Stimulated activated CD4-positive, alpha-beta T cell treated with anti-CD3 and anti-CD28 coated beads, Interleukin-4, amount 100 ng/mL, for 24 hours (primary cell): ENCODE results near the gene PDE4A.
"Not testable (repeated sequence)": the region's sequence is repeated elsewhere in the genome, so short reads cannot be mapped to it uniquely, and the experiment has no call there.

ENCODE experiments used
- DNase-seq: peaks from one replicate; pipeline ENCODE4 v3.0.0-alpha.2; 2020

Gene PDE4A

DNA sequence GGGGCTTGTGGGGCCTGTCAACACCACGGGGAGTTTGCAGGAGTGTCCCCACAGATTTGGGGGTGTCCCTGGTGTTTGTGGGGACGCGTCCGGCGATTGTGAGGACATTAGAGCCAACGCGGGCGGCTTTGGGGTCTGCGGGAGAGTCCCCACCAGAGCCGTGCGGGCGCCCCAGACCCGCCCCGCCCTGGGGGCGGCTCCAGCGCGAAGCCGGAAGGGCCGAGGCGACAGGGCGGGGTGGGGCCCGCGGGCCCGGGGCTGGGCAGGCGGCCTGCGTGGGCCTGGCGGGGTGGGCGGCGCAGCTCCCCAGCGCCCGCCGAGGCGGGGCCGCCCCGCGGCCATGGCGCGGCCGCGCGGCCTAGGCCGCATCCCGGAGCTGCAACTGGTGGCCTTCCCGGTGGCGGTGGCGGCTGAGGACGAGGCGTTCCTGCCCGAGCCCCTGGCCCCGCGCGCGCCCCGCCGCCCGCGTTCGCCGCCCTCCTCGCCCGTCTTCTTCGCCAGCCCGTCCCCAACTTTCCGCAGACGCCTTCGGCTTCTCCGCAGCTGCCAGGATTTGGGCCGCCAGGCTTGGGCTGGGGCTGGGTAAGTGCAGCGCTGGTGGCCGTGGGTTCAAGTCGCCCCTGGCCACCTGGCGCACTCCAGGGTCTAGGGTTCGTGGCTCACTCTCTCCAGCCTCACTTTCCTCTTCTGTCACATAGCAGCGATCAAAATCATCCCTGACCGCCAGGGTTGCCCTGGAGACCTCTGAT, 10.3 kb downstream of the PDE4A start:
- no peak for DNase-seq

DNA sequence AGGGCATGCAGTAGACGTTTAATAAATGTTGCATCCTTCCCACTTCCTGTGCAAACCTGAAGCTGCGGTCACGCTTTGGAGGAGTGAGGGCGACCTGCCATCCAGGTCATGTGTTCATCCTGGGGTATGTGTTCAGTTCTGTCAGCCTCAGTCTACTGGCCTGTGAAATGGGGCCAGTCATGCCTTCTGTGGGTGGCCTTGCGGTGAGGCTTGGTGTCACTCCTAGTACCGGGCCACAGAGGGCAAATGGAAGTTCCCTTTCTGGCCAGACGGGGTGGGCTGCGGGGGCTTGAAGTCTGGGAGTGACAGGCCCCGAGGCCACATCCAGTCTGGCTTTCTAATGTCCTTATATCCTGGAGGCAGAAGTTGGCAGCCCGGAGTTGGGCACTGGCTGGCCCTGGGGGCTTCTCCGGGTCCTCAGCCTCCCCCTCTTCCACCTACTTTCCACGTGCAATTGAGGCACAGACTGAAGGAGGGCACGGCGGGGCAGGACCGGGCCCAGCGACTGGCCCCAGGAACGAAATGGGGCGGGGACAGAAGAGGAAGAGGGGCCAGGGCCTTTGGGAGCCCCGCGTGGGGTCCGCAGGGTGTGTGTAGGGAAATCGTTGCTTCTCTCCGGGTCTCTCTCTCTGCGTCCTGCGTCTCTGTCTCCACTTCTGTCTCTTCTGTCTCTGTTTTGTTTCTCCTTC, 11.1 kb downstream of the PDE4A start:
- DNase-seq = peak; percentile 42

DNA sequence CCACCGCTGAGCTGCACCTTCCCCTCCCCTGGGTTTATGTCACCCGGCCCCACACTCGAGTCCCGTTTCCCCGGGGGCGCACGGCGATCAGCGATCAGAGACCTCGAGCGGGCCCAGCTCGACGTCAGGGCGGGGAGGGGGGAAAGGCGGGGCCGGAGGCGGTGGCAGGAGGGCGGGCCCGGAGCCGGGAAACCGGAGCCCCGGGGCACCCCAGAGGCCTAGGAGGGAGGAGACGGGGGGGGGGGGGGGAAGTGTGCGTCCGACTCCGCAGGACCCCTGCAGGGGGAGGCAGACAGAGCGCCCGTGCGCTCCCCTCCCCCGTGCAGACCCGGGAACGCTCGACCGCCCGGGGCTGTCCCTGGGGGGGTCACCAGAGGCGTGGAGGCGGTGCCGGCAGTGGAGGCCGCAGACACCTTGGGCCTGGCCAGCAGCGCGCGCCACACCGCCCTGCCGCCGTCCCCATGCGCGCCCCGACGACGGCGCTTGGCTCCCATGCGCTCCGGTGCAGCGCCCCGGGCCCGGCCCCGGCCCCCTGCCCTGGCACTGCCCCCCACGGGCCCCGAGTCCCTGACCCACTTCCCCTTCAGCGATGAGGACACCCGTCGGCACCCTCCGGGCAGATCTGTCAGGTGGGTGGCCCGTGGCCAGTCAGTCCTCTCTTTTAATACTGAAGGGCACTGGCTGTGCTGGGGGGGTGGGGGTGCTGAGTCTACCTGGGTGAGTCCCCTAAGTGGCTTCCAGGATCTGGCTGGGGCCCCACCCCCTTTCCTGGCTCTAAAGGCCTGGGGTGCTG, 11.8 kb downstream of the PDE4A start:
- DNase-seq = peak; percentile 57

DNA sequence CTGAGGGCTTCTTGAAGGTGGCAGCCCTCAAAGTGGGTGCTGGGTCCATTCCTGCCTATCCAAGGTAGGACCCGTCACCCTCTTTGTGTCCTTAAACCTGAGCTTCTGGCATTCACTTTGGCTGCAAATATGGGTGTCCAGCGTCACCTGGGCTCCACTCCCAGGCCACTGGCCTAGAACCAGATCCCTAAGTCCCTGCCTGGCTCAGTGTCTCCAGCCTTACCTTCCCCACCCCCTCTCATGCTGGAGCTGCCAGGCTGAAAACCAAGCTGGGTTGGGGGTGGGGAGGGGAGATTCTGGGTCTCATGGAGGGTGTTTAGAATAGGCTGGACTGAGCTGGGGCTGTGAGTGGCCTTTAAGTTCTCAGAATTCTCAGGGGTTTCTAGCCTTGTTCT, 12.4 kb downstream of the PDE4A start:
- DNase-seq = no peak

DNA sequence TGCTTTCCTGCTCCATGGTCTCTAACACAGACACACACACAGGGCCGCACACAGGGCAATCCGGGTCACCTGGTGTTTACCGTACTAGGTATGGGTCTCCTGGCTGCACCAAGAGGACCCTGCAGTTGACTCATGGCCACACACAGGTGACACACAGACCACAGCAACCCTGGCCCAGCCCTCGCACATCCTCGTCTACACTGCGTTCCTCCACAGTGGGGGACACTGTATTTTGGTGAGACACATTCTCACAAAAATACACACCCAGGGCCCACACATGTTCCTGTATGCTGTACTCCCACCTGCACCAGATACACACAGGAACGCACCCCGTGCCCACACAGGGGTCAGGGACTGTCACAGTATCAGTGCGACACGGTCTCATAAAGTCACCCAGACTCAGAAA, 12.8 kb downstream of the PDE4A start:
- DNase-seq = no peak

DNA sequence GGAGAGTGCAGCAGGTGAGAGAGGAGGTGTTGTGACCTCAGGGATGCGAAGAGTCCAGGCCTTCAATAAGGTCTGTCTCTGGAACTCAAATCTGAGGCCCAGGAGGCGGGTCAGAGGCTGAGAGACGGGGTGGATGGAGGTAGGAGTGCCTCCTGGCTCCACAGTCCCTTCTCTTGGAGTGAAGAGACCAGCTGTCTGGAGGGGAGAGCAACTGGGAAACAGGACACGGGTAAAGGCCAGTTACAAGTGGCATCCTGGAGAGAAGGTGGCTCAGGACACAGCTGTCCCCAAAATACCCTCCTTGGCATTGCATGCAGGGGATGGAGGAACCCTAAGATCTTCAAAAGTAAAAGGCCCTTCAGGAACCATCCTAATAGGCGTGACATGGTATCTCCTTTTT, 19.2 kb downstream of the PDE4A start:
- no peak for DNase-seq

DNA sequence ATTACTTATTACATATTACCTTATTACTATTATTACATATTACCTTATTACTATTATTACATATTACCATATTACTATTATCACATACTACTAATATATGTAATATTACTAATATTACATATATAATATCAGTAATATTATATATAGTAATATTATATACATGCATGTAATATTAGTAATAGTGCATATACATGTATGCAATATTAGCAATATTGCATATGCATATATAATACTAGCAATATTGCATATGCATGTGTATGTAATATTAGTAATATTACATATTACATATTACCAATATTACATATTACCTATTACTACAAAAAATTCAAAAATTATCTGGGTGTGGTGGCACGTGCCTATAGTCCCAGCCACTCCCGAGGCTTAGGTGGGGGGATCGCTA, 22.4 kb downstream of the PDE4A start:
- no peak for DNase-seq

DNA sequence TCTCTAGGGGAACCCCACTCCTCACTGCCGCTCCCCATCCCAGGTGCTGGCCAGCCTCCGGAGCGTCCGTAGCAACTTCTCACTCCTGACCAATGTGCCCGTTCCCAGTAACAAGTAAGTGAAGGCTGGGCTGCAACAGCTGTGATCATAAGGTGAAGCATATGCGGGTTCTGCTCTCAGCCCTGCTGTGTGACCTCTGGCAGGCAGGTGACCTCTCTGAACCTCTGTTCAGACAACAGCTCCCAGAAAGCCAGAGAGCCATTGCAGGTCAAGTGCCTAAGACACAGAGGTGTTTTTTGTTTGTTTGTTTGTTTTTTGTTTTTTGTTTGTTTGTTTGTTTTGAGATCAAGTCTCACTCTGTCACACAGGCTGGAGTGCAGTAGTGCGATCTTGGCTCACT, 28.7 kb downstream of the PDE4A start:
- no peak for DNase-seq

DNA sequence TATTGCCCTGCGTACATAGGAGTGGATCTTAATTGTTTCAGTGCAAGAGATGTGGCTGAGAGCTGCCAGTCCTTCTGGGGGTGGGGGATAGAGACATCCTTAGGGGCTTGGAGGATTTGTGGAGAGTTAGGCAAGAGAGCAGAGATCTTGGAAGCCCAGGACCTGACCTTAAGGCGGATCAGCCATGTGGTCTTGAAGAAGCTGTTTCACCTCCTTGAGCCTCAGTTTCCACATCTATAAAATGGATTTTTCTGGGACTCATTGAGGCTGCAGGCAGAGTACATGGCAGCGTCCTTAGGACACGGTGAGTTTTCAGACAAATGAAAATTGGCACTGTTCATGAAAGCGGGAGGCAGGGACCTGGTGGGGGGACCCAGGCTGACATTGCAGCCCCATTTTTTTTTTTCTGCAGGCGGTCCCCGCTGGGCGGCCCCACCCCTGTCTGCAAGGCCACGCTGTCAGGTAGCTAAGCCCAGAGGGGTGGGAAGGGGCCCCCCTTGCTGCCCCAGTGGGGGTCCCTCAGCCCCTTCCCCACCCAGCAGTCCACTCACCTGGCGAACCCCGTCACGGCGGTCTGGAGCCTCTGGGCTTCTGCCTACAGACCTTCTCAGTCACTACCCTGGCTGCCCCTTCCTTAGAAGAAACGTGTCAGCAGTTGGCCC, 30.0 kb downstream of the PDE4A start:
- DNase-seq = no peak

DNA sequence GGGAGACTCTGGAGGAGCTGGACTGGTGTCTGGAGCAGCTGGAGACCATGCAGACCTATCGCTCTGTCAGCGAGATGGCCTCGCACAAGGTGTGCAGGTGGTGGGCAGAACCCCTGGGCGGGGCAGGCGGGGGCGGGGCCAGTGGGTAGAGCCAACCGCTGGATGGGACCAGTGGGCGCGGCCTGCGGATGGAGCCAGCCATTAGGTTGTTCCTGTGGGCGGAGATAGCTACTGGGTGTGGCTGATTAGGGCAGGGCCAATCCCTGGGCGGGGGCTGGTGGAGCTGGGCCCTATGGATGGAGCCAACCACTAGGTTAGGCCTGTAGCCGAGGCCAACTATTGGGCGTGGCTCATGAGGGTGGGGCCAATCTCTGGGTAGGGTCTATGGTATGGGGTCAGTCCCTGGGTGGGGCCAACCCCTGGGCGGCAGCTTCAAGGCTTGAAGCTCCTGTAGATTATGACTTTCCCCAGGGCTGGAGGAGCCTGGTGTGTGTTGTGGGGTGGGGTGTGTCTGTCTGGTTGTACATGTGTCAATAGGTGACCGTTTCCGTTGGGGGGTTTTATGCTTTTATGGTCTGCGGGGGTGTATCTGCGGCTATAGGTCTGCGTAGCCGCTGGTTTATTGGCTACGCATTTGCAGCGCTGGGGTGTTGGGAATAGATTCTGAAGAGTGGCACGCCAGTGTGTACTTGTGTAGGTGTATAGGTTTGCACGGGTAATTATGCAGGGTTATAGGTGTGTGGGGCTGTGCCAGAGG, 30.7 kb downstream of the PDE4A start:
- no peak for DNase-seq

DNA sequence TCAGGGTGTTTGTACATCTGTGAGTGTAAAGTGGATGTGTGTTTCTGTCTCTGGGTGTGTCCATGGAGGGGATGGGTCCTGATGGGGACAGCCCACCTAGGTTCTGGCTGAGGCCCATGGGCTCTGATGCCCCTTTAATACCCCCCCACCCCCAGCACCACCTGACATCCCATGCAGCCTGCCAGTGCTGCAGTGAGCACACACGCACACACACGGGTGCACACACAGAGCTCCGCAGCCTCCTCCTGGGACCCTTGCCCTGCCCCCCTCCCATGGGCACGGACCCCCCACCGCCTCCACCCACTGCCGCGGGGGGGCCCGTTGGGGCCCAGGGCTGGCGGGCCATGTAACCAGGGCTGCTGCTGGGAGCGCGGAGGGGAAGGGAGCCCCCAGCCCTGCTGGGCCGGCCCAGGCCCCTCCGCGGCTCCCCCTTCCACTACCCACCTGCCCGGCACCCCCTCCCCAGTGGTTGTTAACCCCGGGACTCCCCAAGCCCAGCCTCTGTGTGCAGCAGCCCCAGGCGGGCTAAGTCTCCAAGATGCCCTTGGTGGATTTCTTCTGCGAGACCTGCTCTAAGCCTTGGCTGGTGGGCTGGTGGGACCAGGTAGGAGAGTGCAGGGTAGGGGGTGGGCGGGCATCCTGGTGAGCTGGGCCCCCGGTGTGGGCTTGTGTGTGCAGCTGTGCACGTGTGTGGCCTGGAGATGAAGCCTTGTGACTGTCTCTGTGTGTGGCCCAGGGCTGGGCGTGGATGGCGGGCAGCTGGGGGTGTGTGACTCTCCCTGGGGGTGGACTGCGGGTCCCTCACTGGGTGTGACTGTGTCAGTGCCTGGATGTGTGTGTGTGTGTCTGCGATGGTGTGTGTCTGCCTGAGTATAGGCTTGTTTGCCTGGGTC, 32.6 kb downstream of the PDE4A start:
- DNase-seq = no peak

DNA sequence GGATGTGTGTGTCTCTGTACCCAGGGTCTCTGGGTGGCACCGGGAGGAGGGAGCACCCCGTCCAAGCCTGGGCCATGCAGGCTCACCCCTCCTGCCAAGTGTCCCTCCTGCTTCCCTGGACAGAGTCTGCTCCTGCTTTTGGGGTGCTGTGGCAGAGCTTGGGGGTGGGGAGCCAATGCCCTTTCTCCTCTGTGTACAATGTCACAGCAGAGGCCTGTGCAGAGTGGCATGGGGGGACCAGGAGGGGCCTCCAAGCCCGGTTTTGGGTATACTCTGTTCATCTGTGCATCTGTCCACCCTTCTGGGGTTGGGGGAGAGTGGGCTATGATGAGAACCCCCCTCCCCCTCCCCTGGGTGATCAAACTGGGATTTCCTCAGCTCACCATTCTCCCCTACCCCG, 33.5 kb downstream of the PDE4A start:
- DNase-seq = no peak

DNA sequence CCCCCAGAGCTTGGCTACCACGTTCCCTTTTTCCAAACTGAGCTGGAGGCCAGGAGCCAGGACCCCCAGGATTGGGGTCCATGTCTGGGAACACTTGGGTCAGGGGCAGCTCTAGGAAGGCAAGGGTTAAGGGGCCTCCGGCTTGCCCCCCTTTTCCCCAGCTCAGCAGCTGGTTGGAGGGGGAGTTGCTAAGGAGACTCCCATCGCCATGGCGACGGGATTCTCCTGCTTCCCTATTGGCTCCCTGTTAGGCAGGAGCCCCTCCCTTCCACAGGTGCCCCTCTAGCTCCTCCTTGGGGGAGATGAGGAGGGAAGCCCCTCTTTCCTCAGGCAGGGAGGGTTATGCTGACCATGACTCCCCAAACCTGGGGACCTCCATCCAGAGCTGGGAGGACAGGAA, 33.9 kb downstream of the PDE4A start:
- DNase-seq = no peak

DNA sequence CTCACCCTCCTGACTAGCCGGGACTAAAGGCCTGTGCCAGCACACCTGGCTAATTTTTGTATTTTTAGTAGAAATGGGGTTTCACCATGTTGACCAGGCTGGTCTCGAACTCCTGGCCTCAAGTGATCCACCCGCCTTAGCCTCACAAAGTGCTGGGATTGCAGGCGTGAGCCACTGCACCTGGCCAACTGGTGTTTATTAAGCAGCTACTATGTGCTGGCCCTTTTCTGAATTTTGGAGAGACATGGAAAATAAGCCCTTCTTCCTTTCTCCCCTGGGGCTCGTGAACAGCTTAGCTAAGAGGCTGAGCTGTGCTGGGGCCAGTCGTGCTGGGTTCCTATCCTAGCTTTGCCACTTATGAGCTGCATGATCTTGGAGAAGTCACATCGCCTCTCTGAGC, 38.4 kb downstream of the PDE4A start:
- DNase-seq = not testable (repeated sequence)

DNA sequence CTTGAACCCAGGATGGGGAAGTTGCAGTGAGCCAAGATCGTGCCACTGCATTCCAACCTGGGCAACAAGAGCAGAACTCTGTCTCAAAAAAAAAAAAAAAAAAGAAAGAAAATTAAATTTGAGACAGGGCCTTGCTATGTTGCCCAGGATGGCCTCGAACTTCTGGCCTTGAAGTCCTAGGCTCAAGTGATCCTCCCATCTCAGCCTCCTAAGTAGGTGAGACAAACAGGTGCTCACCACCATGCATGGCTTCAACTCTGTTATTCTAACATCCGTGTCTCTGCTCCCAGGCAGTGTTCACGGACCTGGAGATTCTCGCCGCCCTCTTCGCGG, 40.3 kb downstream of the PDE4A start:
- no peak for DNase-seq

DNA sequence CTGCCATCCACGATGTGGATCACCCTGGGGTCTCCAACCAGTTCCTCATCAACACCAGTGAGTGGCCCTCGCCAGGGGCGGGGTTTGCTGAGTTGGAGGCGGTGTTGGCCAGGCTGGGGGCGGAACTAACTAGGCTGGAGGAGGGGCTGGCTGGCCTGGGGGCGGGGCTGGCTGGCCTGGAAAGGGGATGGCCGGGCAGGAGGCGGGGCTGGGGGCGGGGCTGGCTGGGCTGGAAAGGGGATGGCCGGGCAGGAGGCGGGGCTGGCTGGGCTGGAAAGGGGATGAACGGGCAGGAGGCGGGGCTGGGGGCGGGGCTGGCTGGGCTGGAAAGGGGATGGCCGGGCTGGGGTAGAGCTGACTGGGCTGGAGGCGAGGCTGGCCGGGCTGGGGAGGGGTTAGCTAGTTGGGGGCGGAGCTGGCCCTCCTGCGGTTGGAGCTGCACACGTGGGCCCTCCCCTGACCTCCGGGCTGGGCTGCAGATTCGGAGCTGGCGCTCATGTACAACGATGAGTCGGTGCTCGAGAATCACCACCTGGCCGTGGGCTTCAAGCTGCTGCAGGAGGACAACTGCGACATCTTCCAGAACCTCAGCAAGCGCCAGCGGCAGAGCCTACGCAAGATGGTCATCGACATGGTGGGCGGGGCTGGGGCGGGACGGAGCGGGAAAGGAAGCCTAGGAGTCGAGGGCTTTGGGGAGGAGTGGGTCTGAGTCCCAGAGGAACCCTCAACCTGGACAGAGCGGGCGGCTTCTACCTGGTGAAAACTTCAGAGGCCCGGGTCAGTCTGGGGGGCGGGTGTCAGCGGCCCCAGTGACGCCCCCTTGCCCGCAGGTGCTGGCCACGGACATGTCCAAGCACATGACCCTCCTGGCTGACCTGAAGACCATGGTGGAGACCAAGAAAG, 41.0 kb downstream of the PDE4A start:
- DNase-seq = peak; percentile 82

DNA sequence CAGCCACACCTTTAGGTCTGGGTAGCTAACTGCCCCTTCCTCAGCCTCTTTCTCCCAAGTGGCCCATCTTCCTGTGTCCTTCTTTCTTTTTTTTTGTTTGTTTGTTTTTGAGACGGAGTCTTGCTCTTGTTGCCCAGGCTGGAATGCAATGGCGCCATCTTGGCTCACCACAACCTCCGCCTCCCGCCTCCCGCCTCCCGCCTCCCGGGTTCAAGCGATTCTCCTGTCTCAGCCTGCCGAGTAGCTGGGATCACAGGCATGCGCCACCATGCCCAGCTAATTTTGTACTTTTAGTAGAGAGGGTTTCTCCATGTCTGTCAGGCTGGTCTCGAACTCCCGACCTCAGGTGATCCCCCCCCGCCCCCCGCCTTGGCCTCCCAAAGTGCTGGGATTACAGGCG, 41.7 kb downstream of the PDE4A start:
- DNase-seq = not testable (repeated sequence)

DNA sequence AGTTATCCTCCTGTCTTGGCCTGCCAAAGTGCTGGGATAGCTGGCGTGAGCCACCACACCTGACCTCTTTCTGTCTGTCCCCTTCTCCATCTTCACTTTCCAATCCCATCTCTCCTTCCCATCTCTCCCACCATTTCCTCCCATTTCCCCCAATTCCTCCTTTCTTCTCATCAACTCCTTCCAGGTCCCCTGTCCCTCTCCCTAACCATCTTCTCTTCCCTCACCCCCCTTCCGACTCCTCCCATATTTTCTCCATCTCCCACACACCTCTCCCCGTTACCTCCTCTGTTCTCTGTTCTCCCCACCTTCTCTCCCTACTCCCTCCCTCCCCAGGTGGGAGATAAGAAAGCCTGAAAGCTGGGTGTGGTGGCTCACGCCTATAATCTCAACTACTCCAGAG, 42.2 kb downstream of the PDE4A start:
- DNase-seq = no peak

DNA sequence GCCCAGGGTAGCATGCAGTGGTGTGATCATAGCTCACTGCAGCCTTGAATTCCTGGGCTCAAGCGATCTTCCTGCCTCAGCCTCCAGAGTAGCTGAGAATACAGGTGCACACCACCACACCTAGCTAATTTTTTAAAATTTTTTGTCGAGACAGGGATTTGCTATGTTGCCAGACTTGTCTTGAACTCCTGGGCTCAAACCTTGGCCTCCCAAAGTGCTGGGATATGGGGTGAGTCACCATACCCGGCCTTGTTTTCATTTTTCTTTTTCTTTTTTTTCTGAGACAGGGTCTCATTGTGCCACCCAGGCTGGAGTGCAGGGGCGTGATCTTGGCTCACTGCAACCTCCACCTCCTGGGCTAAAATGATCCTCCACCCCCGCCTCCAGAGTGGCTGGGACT, 44.1 kb downstream of the PDE4A start:
- no peak for DNase-seq

DNA sequence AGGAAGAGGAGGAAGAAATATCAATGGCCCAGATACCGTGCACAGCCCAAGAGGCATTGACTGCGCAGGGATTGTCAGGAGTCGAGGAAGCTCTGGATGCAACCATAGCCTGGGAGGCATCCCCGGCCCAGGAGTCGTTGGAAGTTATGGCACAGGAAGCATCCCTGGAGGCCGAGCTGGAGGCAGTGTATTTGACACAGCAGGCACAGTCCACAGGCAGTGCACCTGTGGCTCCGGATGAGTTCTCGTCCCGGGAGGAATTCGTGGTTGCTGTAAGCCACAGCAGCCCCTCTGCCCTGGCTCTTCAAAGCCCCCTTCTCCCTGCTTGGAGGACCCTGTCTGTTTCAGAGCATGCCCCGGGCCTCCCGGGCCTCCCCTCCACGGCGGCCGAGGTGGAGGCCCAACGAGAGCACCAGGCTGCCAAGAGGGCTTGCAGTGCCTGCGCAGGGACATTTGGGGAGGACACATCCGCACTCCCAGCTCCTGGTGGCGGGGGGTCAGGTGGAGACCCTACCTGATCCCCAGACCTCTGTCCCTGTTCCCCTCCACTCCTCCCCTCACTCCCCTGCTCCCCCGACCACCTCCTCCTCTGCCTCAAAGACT, 46.9 kb downstream of the PDE4A start:
- DNase-seq = no peak
